H1 (cell line): Measurements from ENCODE around the gene GRIP2. TPM values are rescaled to one million over a fixed set of nuclear protein-coding genes. Genes with fewer than 3 reads are reported as not detected.

Experiments used
- BCL11A ChIP-seq, 2 experiments: IDR thresholded peaks; one replicate each; pipeline ENCODE4 v1.6.1; 2011; ENCODE audit warnings: low read depth in 2 of 2, low read length in 2 of 2, mild to moderate bottlenecking in 2 of 2
- FOSL1 ChIP-seq: IDR thresholded peaks from 2 replicates; pipeline ENCODE4 v1.6.1; 2011; ENCODE audit warnings: mild to moderate bottlenecking, low read depth, low read length, moderate library complexity; ENCODE audit not compliant: insufficient read depth
- NRF1 ChIP-seq: IDR thresholded peaks from 2 replicates; pipeline ENCODE4 v1.6.1; 2011; ENCODE audit warnings: mild to moderate bottlenecking, low read depth, low read length, improper control_type of control experiment
- RBBP5 ChIP-seq: IDR thresholded peaks from 2 replicates; pipeline ENCODE4 v1.7.1; 2012; ENCODE audit warnings: low read depth, mild to moderate bottlenecking, inconsistent platforms, low read length, moderate library complexity, borderline replicate concordance
- polyA plus RNA-seq, 7 experiments: library from polyadenylated mRNA; depleted of rRNA in 3 of 7; stranded (reverse) in 5 of 7; unstranded in 2 of 7; fragments of >200 nt in 5 of 7; fragments of 200-250 nt in 2 of 7; gene quantifications; 1 replicate in 5 of 7; 2 replicates in 1 of 7; 4 replicates in 1 of 7; pipeline versions ENCODE4 v1.2.1 to v1.2.3, GENCODE V29; 2011 to 2013; ENCODE audit warnings: missing spikeins in 2 of 7, mixed read lengths in 2 of 7
- total RNA-seq: library from RNA; stranded (reverse); fragmentation: NEBNext Ultra II Directional; extraction: Animal tissue kit (Norgen Biotek cat#: 25700); gene quantifications from 2 replicates; pipeline ENCODE4 v1.2.1, GENCODE V29; 2021
- TF ChIP-seq, protein P1 (sequence below): IDR thresholded peaks from 2 replicates; pipeline ENCODE4 v1.6.1; 2012; ENCODE audit warnings: inconsistent platforms

Gene GRIP2
- total and polyA plus RNA-seq, 2 of the 8 experiments (the other 6 are each of a cell fraction or from before 2014, with no cell fraction given): 2.5 to 6.4 TPM

DNA sequence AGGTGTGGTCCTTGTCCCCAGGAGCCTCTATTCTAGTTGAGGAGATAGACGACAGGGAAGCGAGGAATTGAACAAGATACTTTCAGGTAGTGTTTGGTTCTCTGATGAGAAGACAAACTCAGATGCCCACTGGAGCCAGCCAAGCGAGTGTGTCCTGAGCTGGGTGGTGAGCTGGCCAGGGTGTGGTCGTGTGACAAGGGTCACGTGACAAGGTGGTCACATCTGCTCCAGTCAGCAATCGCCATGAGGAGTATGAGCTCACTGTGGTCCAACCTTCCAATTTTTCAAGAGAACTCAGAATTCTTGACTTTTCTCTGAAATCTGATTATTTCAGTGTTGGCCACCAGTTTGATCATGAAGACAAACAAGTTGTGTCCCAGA lies 98.2 kb downstream of the GRIP2 start (continued):
- TF ChIP-seq, protein P1, sequence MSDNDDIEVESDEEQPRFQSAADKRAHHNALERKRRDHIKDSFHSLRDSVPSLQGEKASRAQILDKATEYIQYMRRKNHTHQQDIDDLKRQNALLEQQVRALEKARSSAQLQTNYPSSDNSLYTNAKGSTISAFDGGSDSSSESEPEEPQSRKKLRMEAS: no peak
- TF ChIP-seq BCL11A (IDR thresholded peaks at IDR 0.05; ENCODE audit: low read depth in 2 of 2, low read length in 2 of 2): no peak
- no peak for TF ChIP-seq NRF1
- no peak for TF ChIP-seq RBBP5
- no peak for TF ChIP-seq FOSL1
- TF ChIP-seq, all 59 proteins: peak for 0
